ENCODE measurements around the gene ARMC5. TPM values are rescaled to one million over a fixed set of nuclear protein-coding genes. Genes with fewer than 3 reads are reported as not detected.

ARMC5 gene
- total and polyA plus RNA-seq, 10 of the 15 experiments (the other 5 are each of a cell fraction or from before 2014, with no cell fraction given), result 0.06 to 13.2 (median 5.6) TPM

- no peak for TF ChIP-seq YBX1 (IDR thresholded peaks at IDR 0.05)
- no peak for TF ChIP-seq RB1 (IDR thresholded peaks at IDR 0.05; ENCODE audit: borderline replicate concordance)
- TF ChIP-seq NRF1 (conservative IDR thresholded peaks at IDR 0.05; ENCODE audit: low read depth, low read length), result no peak
- no peak for TF ChIP-seq HDGF (IDR thresholded peaks at IDR 0.05)
- no peak for TF ChIP-seq BCL11A (IDR thresholded peaks at IDR 0.05; ENCODE audit: low read depth, low read length)
- no peak for TF ChIP-seq SMC3 (IDR thresholded peaks at IDR 0.05; ENCODE audit: borderline replicate concordance, low read length)
- no peak for TF ChIP-seq PAX8 (IDR thresholded peaks at IDR 0.05)
- TF ChIP-seq TCF7 (IDR thresholded peaks at IDR 0.05; ENCODE audit: borderline replicate concordance), result no peak
- no peak for TF ChIP-seq NR2F1 (conservative IDR thresholded peaks at IDR 0.05)
- no peak for TF ChIP-seq RELB (IDR thresholded peaks at IDR 0.05; ENCODE audit: low read depth)
- no peak for TF ChIP-seq RBBP5 (conservative IDR thresholded peaks at IDR 0.05)
Measured at GRCh38 chr16:31466381-31466841, 7.1 kb downstream of the ARMC5 start (continued).

GRCh38 chr16:31467151-31467773 is 8.0 kb downstream of the ARMC5 start:
- no peak overlapping the region for H3K4me2 ChIP-seq (ENCODE audit: control insufficient read depth, insufficient read depth)
- TF ChIP-seq RUNX3 (IDR thresholded peaks at IDR 0.05; ENCODE audit: low read length) (peak; percentile 81), RBBP5 (conservative IDR thresholded peaks at IDR 0.05) (no peak), CREB1 (IDR thresholded peaks at IDR 0.05; ENCODE audit: low read depth) (0 out of 2 replicates have a peak, but pooled peaks have one; percentile 13), MEF2B (IDR thresholded peaks at IDR 0.05; ENCODE audit: partially characterized antibody, poor library complexity, severe bottlenecking) (peak; percentile 74), POLR2A (IDR thresholded peaks at IDR 0.05; ENCODE audit: low read depth, low read length) (0 out of 2 replicates have a peak, but pooled peaks have one; percentile 28), CBFB (IDR thresholded peaks at IDR 0.05; ENCODE audit: low read depth) (no peak), NR2C2 (IDR thresholded peaks at IDR 0.05; ENCODE audit: borderline replicate concordance, control insufficient read depth, insufficient read length, low read depth) (no peak)
- ChIA-PET POLR2A (no interaction called here), RAD21 (ENCODE audit: unreplicated experiment) (no interaction called here), CTCF (no interaction called here), SMC1A (ENCODE audit: uncharacterized antibody, unreplicated experiment) (no interaction called here)
- H3K27ac ChIP-seq (ENCODE audit: control insufficient read depth, insufficient read depth), result peak overlapping the region; percentile 7; the same call in 1 of the 2 replicates
- ATAC-seq (peak; percentile 71), DNase-seq (ENCODE audit: low read depth, low spot score) (no peak), FAIRE-seq (peak; percentile 23)
- no peak overlapping the region for H3K4me3 ChIP-seq
- BruUV-seq (replicated peaks), result no TSS peak
- intact Hi-C loops (cut with micrococcal nuclease; ENCODE audit: unreplicated experiment), result no loop called here
- WGBS (ENCODE audit: insufficient coverage, insufficient replicate concordance, low lambda C conversion rate, missing lambda C conversion rate), result 35% methylated on average over 4 of the region's 5 CpGs
- H3K4me1 ChIP-seq (ENCODE audit: control insufficient read depth, insufficient read depth, low read length), result 0 out of 2 replicates have a peak, but pooled peaks cover 4% of the 10 kb centered on the region
- H3K79me2 ChIP-seq (ENCODE audit: control insufficient read depth, insufficient read depth, low read length), result no peaks in the 10 kb centered on the region
- H2AFZ ChIP-seq (ENCODE audit: control insufficient read depth, low read depth, low read length), result no peak overlapping the region
- H3K36me3 ChIP-seq (ENCODE audit: control insufficient read depth in 2 of 2, insufficient read depth in 2 of 2, low read length in 1 of 2), result peaks cover 0 to 14% of the 10 kb centered on the region in 2 experiments; a peak in 3 of 4 replicates
- no peaks in the 10 kb centered on the region for H3K9me3 ChIP-seq (replicated peaks; ENCODE audit: control insufficient read depth, insufficient read depth, low read length)
- no peak overlapping the region for H3K9ac ChIP-seq (ENCODE audit: control insufficient read depth, insufficient read depth, low read length)
- in situ Hi-C loops (cut with MboI), result no loop called here
- no peaks in the 10 kb centered on the region; a peak in 1 of 4 replicates for H3K27me3 ChIP-seq (replicated peaks in 1 of 2; ENCODE audit: control insufficient read depth in 2 of 2, insufficient read depth in 2 of 2, low read length in 1 of 2)
- no peaks in the 10 kb centered on the region for H4K20me1 ChIP-seq (ENCODE audit: control insufficient read depth, insufficient read depth)

Measured in GM12878 (cell line).